Colonic mucosa (tissue), 4 donors: Measurements from ENCODE around the gene XAB2. TPM values are rescaled to one million over a fixed set of nuclear protein-coding genes. Genes with fewer than 3 reads are reported as not detected.

Experiments used
- DNase-seq: peaks from one replicate; pipeline ENCODE4 v3.0.0-alpha.2; 2020
- H3K27ac ChIP-seq: fragments of 200-600 bp; one replicate; pipeline ENCODE4 v1.8.0; 2021
- H3K27me3 ChIP-seq: fragments of 200-600 bp; one replicate; pipeline ENCODE4 v1.8.0; 2021
- H3K36me3 ChIP-seq: fragments of 200-600 bp; one replicate; pipeline ENCODE4 v1.8.0; 2021
- H3K4me1 ChIP-seq: fragments of 200-600 bp; one replicate; pipeline ENCODE4 v1.8.0; 2021; ENCODE audit warnings: mild to moderate bottlenecking
- H3K4me3 ChIP-seq: fragments of 200-600 bp; one replicate; pipeline ENCODE4 v1.8.0; 2021
- H3K9ac ChIP-seq, 2 donors: one replicate each; pipeline ENCODE4 v1.7.0; 2013; ENCODE audit warnings: control low read depth in 2 of 2, low read depth in 2 of 2, low read length in 2 of 2
- H3K9me3 ChIP-seq: fragments of 200-600 bp; one replicate; pipeline ENCODE4 v1.8.0; 2021
- intact Hi-C: fragments of 100-400 bp; cut with DNase I; formaldehyde crosslinking; loops from one replicate; pipeline ENCODE4 v1.14.1; 2022
- total RNA-seq, 2 donors: library from RNA; stranded (reverse); fragmentation: NEBNext Ultra II Directional in 1 of 2; extraction: Animal tissue kit (Norgen Biotek cat#: 25700) in 1 of 2; gene quantifications; one replicate each; pipeline ENCODE4 v1.2.1, GENCODE V29; 2021
- TF ChIP-seq, protein P1 (sequence below): fragments of 200-600 bp; IDR thresholded peaks from one replicate; pipeline ENCODE4 v1.8.0; 2022; ENCODE audit warnings: antibody characterized with exemption, mild to moderate bottlenecking
- donor health status: healthy.
- donor health status: DM: no; HTN: no; CAD: no.
- donor health status: DM: no; HTN: no; CAD: no.

Gene XAB2
- total RNA-seq, 2 donors from 2014 or later = 28.3 to 48.1 TPM

DNA sequence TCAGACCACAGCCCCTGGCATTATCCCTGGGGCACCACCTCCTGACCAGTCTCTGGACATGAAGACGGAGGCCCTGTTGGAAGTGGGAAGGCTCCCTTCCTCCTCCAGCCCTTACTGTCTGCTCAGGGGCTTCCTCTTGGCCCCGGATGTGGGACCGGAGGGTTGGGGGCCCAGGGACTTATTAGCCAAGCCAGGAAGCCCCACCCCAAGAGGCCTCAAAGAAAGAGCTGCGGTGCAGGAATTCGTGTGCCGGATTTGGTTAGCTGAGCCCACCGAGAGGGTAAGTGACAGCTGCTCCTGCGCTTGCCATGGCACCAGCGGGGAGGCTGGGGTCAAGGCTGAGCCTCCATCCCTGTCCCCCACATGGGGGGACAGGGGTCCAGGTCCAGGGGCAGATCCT is 39.5 kb upstream of the XAB2 start, which contains the start of gene RETN:
RETN (plus strand) TSS at position 208 of the 400 bp plus-strand sequence. CDS start 278 bp downstream, outside the sequence.
- no peak for DNase-seq
- Histone ChIP-seq H3K27ac (no peak within 1 kb of the TSS), H3K36me3 (no peaks in the 10 kb centered on the region), H3K27me3 (peaks cover 3% of the 10 kb centered on the region), H3K9ac (no peak within 1 kb of the TSS), H3K4me1 (no peaks in the 10 kb centered on the region), H3K4me3 (no peak within 1 kb of the TSS), H3K9me3 (no peaks in the 10 kb centered on the region)
- intact Hi-C loops = no loop called here
- TF ChIP-seq, protein P1, sequence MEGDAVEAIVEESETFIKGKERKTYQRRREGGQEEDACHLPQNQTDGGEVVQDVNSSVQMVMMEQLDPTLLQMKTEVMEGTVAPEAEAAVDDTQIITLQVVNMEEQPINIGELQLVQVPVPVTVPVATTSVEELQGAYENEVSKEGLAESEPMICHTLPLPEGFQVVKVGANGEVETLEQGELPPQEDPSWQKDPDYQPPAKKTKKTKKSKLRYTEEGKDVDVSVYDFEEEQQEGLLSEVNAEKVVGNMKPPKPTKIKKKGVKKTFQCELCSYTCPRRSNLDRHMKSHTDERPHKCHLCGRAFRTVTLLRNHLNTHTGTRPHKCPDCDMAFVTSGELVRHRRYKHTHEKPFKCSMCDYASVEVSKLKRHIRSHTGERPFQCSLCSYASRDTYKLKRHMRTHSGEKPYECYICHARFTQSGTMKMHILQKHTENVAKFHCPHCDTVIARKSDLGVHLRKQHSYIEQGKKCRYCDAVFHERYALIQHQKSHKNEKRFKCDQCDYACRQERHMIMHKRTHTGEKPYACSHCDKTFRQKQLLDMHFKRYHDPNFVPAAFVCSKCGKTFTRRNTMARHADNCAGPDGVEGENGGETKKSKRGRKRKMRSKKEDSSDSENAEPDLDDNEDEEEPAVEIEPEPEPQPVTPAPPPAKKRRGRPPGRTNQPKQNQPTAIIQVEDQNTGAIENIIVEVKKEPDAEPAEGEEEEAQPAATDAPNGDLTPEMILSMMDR = no peak

DNA sequence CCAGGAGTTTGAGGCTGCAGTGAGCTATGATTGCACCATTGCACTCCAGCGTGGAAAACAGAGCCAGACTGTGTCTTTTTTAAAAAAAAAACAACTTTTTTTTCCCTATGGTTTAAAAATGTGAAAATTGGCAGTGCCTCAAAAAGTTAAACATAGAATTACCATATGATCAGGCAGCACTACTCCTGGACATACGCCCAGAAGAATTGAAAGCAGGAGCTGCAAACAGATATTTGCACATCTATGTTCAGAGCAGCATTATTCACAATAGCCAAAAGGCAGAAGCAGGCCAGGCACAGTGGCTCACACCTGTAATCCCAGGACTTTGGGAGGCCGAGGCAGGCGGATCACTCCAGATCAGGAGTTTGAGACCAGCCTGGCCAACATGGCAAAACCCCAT is 35.7 kb upstream of the XAB2 start:
- intact Hi-C loops = no loop called here
- Histone ChIP-seq H3K36me3 (no peaks in the 10 kb centered on the region), H3K4me3 (no peak overlapping the region), H3K9me3 (no peaks in the 10 kb centered on the region), H3K27me3 (no peaks in the 10 kb centered on the region), H3K27ac (no peak overlapping the region), H3K9ac (no peak overlapping the region), H3K4me1 (no peaks in the 10 kb centered on the region)
- TF ChIP-seq, protein P1 = no peak
- DNase-seq = no peak

DNA sequence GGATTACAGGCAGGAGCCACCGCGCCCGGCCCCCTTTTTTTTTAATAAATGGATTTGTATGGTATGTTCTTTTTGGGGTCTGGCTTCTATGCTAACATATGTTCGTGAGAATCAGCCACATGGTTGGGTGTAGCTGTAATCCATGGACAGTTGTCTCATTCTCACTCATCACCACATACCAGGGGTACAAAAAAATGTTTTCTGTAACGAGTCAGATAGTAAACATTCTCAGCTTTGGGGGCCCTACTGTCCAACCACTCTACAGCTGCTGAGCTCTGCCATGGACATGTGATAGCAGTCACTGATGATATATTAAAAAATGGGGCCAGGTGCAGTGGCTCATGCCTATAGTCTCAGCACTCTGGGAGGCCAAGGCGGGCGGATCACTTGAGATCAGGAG is 34.4 kb upstream of the XAB2 start:
- no peaks in the 10 kb centered on the region for H3K36me3 ChIP-seq
- no peaks in the 10 kb centered on the region for H3K4me1 ChIP-seq
- H3K9me3 ChIP-seq = no peaks in the 10 kb centered on the region
- H3K4me3 ChIP-seq = no peak overlapping the region
- H3K9ac ChIP-seq = no peak overlapping the region
- no peak overlapping the region for H3K27ac ChIP-seq
- TF ChIP-seq, protein P1 = no peak
- no peaks in the 10 kb centered on the region for H3K27me3 ChIP-seq
- DNase-seq = no peak
- intact Hi-C loops = no loop called here

DNA sequence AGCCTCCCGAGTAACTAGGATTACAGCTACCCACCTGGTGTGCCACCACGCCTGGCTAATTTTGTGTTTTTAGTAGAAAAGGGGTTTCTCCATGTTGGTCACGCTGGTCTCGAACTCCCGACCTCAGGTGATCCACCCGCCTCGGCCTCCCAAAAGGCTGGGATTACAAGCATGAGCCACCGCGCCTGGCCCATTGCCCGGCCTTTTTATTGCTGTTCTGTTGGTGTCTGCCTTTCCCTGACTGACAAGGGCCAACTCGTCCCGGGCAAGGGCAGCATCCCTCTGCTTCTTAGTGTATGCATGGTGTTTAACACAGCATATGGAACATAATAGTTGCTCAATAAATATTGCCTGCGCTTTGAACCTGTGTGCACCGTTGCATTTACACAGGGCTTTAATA is 33.3 kb upstream of the XAB2 start:
- Histone ChIP-seq H3K4me1 (no peaks in the 10 kb centered on the region), H3K9me3 (no peaks in the 10 kb centered on the region), H3K36me3 (no peaks in the 10 kb centered on the region), H3K9ac (no peak overlapping the region), H3K4me3 (no peak overlapping the region), H3K27ac (no peak overlapping the region), H3K27me3 (no peaks in the 10 kb centered on the region)
- TF ChIP-seq, protein P1 = no peak
- intact Hi-C loops = no loop called here
- no peak for DNase-seq

DNA sequence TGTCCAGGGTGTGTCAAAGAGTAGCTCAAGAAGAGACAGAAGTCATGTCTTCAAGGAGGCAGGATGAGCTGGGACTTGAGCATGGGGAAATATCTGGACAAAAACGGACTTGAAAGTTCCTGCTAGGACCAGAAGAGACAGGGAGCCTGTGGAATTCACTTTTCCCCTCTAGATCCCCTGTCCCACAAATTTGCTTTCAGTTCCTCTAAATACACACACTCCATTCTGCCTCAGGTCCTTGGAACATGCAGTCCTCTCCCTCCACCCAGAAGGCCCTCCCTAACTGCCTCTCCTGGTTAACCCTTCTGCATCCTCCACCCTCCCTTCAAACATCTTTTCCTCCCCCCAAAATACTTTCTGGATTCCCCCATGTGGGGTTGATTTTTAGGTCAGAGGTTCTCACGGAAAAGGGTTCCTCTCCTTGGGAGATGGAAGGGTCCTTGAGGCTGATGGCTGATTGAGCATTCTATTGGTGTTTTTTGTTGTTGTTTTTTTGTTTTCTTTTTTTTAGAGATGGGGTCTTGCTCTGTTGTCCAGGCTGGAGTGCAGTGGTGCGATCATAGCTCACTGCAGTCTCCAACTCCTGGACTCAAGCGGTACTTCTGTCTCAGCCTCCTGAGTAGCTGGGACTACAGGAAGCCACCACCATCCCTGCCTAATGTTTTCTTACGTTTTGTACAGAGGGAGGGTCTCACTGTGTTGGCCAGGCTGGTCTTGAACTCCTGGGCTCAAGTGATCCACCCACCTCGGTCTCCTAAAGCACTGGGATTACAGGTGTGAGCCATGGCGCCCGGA is 32.6 kb upstream of the XAB2 start:
- Histone ChIP-seq H3K27ac (no peak overlapping the region), H3K9ac (no peak overlapping the region), H3K36me3 (no peaks in the 10 kb centered on the region), H3K4me3 (no peak overlapping the region), H3K27me3 (no peaks in the 10 kb centered on the region), H3K4me1 (no peaks in the 10 kb centered on the region), H3K9me3 (no peaks in the 10 kb centered on the region)
- DNase-seq = no peak
- TF ChIP-seq, protein P1 = no peak
- intact Hi-C loops = no loop called here
